Embryonic facial prominence (tissue), 1 donor: ENCODE results near the gene IFIH1.

Source experiments
- DNase-seq: peaks from one replicate; pipeline ENCODE4 v3.0.0-alpha.2; 2016; ENCODE audit errors: extremely low spot score

Gene IFIH1

GRCh38 chr2:162257425-162257824, 61.1 kb downstream of the IFIH1 start:
- DNase-seq, result no peak

GRCh38 chr2:162256591-162256991, 61.9 kb downstream of the IFIH1 start:
- no peak for DNase-seq

- no peak for DNase-seq
These were observed 64.1 kb downstream of the IFIH1 start for GRCh38 chr2:162254236-162254871.

DNA sequence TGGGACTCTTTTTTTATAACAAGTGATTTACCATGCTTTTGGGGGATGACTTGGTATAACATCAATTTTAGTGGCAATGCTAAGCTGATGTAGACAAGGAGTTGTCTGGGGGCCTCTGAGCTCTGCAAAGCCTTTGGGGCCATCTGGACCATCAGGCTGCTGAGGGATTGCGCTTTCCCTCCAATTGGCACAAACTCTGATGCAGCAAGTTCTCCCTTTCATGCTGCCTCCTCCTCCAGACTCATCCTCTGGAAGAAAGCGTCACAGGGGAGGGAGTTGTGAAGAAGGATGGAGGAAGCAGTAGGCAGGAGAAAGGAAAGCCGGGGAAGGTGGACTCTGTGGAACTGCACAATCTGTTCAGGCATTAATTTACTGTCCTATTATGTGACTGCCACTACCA, 65.0 kb downstream of the IFIH1 start:
- DNase-seq, result no peak

DNA sequence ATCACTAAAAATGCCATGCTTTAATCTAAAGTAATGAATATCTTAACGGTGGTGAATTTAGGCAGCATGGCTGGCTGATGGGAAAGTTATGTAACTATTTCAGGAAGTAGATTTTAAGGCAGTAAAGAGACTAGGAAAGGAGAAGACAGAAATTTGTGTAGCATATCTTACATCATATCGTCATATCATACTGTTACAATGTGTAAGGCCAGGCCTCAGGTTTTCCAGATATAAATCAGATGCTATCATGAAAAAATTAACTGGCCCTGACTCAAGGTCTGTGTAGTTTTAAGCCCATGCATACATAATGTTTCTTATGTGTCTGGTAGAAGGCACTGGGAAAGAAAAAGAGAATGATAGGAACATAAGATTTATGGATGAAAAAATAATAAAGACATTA, 66.3 kb downstream of the IFIH1 start:
- DNase-seq, result no peak

DNA sequence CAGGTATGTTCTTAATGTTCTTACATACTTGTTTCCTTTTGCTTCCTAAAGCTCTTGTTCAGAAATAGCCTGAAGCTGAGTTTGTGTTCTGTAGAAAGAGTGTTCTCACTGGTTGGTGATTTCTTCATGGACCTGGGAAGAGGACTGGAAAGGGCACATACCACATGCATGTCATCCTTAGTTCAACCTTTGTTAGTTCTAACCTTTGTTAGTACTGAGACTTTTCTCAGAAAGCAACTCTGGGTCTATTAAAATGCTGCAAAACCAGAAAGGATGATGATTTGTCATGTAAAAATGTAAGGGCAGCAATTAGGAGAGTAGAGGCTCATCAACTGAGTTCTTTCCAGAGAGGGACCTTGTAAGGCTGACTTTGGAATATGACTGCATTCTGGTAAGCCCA, 72.7 kb downstream of the IFIH1 start:
- DNase-seq, result no peak

DNA sequence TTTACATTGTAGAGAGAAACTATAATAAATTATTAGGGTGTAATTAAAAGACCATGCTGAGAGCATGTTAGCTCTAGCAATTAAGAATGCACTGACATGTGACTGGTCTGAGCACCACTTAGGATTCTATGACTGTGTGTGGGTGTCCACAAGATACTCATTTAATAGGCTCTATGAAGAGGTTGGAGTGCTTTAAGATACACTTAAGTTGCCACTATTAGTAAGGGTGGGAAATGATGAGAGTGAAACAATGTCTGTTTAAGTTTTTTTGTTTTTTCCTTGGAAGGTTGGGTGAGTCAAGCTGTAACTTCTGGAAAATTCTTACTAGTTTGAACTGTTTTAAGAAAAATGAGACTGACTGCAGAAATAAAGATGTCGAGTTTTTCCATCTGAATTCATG, 73.4 kb downstream of the IFIH1 start:
- DNase-seq, result no peak

DNA sequence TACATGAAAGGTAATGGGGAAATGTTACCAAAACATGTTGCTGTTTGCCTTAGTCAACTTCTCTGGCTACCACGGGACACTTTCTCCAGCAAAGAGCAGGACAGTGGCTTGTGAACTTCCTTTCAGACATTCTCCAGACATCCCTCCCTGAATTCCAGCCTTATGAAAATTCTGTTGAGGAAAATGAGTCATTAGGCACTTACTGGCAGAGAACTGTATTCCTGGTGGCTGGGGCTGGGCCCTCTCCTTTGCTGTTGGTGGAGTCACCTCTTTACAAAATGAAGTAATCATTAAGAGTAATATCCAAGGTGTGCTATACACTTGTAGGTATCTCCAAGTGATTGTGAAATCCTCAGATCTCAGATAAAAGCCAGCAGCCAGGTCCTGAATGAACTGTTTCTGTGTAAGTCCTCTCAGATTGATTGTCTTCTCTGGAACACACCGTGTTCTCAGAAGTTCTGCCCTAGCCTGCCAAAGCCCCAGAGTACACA, 73.9 kb downstream of the IFIH1 start:
- no peak for DNase-seq

GRCh38 chr2:162243715-162244114, 74.8 kb downstream of the IFIH1 start:
- DNase-seq, result no peak

DNA sequence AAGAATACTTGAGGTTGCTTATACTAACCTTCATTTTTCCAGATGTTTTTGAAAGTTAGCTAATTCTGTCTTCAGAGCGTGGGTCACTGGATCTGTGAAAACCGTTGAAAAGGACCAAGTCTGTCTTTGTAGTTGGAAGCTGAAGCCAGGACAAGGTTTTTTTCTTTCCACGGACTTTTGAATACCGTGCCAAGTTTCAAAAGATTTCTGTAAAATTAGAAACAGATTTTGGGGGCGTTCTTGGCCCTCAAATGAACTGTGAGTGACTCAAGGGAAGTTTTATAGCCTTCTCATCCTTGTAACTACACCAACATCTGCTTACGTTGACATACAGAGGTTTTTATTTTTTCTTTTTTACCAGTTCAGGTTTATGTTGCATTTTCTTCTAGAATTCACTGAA, 75.2 kb downstream of the IFIH1 start, which contains the start of gene FAP:
FAP (minus strand) TSS at position 152 of the 400 bp plus-strand sequence; CDS start at position 34, 118 bp downstream.
- peak; percentile 59 for DNase-seq

GRCh38 chr2:162242586-162243280, 75.8 kb downstream of the IFIH1 start:
- no peak for DNase-seq

DNA sequence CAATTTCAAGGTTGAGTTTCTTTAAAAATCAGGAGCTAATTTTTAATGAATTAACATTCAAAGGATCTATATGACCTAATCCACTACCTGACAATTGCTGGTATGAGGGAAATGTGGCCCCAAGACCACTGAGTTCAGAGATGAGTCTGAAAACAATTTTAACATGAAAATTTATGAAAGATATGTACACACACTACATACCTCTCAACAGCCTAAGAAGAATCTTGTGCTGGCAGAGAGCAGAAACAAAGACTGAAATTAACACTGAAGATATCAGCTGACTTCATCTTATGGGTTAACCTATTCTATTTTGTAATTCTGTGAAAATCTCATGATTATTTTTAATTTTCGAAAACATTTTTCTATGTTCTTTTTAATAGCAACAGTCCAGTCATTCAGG, 76.9 kb downstream of the IFIH1 start:
- no peak for DNase-seq

- no peak for DNase-seq
These were observed 83.6 kb downstream of the IFIH1 start for GRCh38 chr2:162234620-162235462.

- no peak for DNase-seq
These were observed 85.3 kb downstream of the IFIH1 start for GRCh38 chr2:162233197-162233596.

GRCh38 chr2:162232671-162233070, 85.8 kb downstream of the IFIH1 start:
- no peak for DNase-seq

DNA sequence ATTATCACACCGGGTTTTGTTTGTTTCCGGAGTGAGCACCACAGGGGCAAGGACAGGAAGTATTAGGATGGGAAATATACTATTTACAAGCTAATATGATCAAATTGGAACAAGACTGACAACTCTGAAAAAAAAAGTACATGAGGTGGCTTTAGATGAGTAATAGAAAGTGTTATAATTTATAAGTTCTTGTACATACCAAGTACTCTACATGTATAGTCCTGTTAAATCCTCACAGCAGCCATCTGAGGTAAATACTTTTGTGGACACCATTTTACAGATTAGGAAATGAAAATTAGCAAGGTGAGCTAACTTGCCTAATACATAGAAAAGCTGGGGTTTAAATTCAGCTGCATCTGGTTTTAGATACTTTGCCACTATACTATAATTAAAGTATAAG, 86.5 kb downstream of the IFIH1 start:
- DNase-seq, result no peak

- DNase-seq, result no peak
These were observed 87.7 kb downstream of the IFIH1 start for GRCh38 chr2:162230761-162231160.

DNA sequence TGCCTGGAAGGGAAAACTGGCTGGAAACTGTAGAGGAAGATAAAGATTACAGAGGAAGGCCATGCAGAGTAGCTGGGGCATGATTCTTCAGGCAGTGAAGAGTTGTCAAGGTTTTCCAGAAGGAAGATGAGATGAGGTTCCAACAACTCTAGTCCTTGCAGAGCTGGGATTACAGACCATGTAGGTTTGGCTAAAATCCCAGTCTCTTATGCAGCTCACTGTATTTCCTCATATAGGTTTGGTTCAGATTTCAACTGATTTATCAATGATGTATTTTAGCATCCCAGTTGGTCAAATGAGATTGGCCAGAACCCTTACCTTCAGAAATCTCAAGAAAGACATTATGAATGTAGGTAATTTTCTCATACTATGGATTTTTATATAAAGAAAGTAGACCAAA, 91.6 kb downstream of the IFIH1 start:
- DNase-seq, result no peak

GRCh38 chr2:162221064-162221463, 97.4 kb downstream of the IFIH1 start:
- DNase-seq, result no peak

GRCh38 chr2:162220368-162220767, 98.1 kb downstream of the IFIH1 start:
- DNase-seq, result no peak

DNA sequence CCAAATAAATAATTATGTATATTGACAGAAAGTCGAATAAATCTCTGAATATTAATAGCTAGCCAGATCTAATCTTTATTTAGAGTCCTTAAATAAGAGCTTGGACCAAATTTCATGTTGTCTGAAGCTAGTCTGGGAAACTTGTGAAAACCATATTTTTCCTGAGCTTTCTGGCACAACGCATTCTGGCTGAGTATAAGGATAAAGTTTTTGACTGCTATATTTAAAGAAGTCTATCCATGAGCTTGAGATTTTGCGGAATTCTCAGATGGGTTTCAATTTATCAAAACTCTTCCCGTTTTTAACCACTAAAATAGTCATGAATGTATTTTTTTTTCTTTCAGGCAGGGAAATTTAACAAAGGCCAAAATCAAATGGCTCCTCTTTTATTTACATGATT, 99.1 kb downstream of the IFIH1 start:
- no peak for DNase-seq

GRCh38 chr2:162217598-162217997, 100.9 kb downstream of the IFIH1 start:
- peak; percentile 18 for DNase-seq
